IMR-90 (cell line): ENCODE measurements around the gene UGT1A3. TPM values are rescaled to one million over a fixed set of nuclear protein-coding genes. Genes with fewer than 3 reads are reported as not detected.

Experiments
- ATAC-seq: fragments of 200-7000 bp; cut with Tn5 transposase; 2 replicates; pipeline ENCODE4 v1.9.1; 2020; ENCODE audit warnings: low read depth, mild to moderate bottlenecking, moderate library complexity
- BruUV-seq: library from RNA; stranded (reverse); fragments of 400-500 nt; replicated peaks from 2 replicates; lab custom pipeline; 2021; lab: Mats Ljungman, UMichigan
- CTCF ChIA-PET: fragments of 300-600 bp; formaldehyde crosslinking; extraction: SDS; loops from one replicate; lab custom pipeline; 2021; ENCODE audit warnings: antibody characterized with exemption; lab: Yijun Ruan, JAX
- POLR2A ChIA-PET: fragments of 300-600 bp; sonication (Branson Sonifier 250); formaldehyde crosslinking; loops from one replicate; lab custom pipeline; 2022; ENCODE audit warnings: antibody characterized with exemption; ENCODE audit not compliant: unreplicated experiment; lab: Charles Lee
- DNase-seq: peaks from one replicate; pipeline ENCODE4 v3.0.0; 2013
- H2AFZ ChIP-seq: replicated peaks from 2 replicates; pipeline ENCODE3; 2013; ENCODE audit warnings: low read length, mild to moderate bottlenecking; ENCODE audit not compliant: poor library complexity
- H2AK5ac ChIP-seq: 2 replicates; pipeline ENCODE4 v1.6.1; 2013; ENCODE audit warnings: low read depth, low read length, inconsistent platforms
- H2AK9ac ChIP-seq: replicated peaks from 2 replicates; pipeline ENCODE3; 2013; ENCODE audit warnings: mild to moderate bottlenecking, low read depth, low read length, moderate library complexity; ENCODE audit not compliant: poor library complexity
- H2BK120ac ChIP-seq: 2 replicates; pipeline ENCODE4 v1.6.1; 2013; ENCODE audit warnings: low read depth, low read length, inconsistent platforms
- H2BK15ac ChIP-seq: 3 replicates; pipeline ENCODE4 v1.6.1; 2013; ENCODE audit warnings: low read depth, low read length, inconsistent platforms
- H2BK20ac ChIP-seq: 2 replicates; pipeline ENCODE4 v1.6.1; 2013; ENCODE audit warnings: low read depth, mild to moderate bottlenecking, inconsistent platforms, low read length, moderate library complexity
- H2BK5ac ChIP-seq: 2 replicates; pipeline ENCODE4 v1.6.1; 2013; ENCODE audit warnings: mild to moderate bottlenecking, low read depth, low read length, inconsistent platforms; ENCODE audit not compliant: poor library complexity, severe bottlenecking
- H3K14ac ChIP-seq: replicated peaks from 2 replicates; pipeline ENCODE4 v1.6.1; 2013; ENCODE audit warnings: low read depth, low read length, inconsistent platforms
- H3K18ac ChIP-seq: 2 replicates; pipeline ENCODE4 v1.6.1; 2013; ENCODE audit warnings: low read depth, low read length, control low read depth
- H3K23ac ChIP-seq: 2 replicates; pipeline ENCODE4 v1.6.1; 2013; ENCODE audit warnings: low read depth, low read length, inconsistent platforms
- H3K27ac ChIP-seq: 2 replicates; pipeline ENCODE4 v1.5.1; 2013; ENCODE audit warnings: mild to moderate bottlenecking, control low read depth, low read length; ENCODE audit not compliant: insufficient read depth
- H3K27me3 ChIP-seq: 2 replicates; pipeline ENCODE4 v1.6.1; 2013; ENCODE audit warnings: low read length; ENCODE audit not compliant: control insufficient read depth, insufficient read depth
- H3K36me3 ChIP-seq: 2 replicates; pipeline ENCODE4 v1.6.1; 2013; ENCODE audit warnings: low read length, mixed read lengths; ENCODE audit not compliant: control insufficient read depth, insufficient read depth
- H3K4ac ChIP-seq: 2 replicates; pipeline ENCODE4 v1.6.1; 2013; ENCODE audit warnings: low read depth, low read length, inconsistent platforms
- H3K4me1 ChIP-seq: 2 replicates; pipeline ENCODE4 v1.6.1; 2013; ENCODE audit warnings: low read length, mixed read lengths; ENCODE audit not compliant: control insufficient read depth, insufficient read depth
- H3K4me2 ChIP-seq: 2 replicates; pipeline ENCODE4 v1.6.1; 2013; ENCODE audit warnings: low read depth, mild to moderate bottlenecking, control low read depth, low read length, moderate library complexity
- H3K4me3 ChIP-seq: 2 replicates; pipeline ENCODE4 v1.5.1; 2013; ENCODE audit warnings: low read depth, mild to moderate bottlenecking, control low read depth, low read length, moderate library complexity; ENCODE audit not compliant: insufficient read depth
- H3K56ac ChIP-seq: 2 replicates; pipeline ENCODE4 v1.6.1; 2013; ENCODE audit warnings: low read length, inconsistent platforms; ENCODE audit not compliant: insufficient read depth; ENCODE audit errors: extremely low read depth
- H3K79me1 ChIP-seq, 2 experiments: 2 replicates each; pipeline ENCODE4 v1.6.1; 2013; ENCODE audit warnings: low read length in 2 of 2, inconsistent platforms in 1 of 2, low read depth in 1 of 2
- H3K9ac ChIP-seq: 2 replicates; pipeline ENCODE4 v1.6.1; 2013; ENCODE audit warnings: low read depth, low read length, control low read depth
- H3K9me1 ChIP-seq: 2 replicates; pipeline ENCODE4 v1.6.1; 2013; ENCODE audit warnings: low read length, inconsistent platforms; ENCODE audit not compliant: insufficient read depth
- H3K9me3 ChIP-seq: 2 replicates; pipeline ENCODE4 v1.6.1; 2013; ENCODE audit warnings: low read length; ENCODE audit not compliant: control insufficient read depth, insufficient read depth
- H4K20me1 ChIP-seq: 2 replicates; pipeline ENCODE4 v1.6.1; 2013; ENCODE audit warnings: low read length, inconsistent platforms; ENCODE audit not compliant: insufficient read depth
- H4K5ac ChIP-seq: 2 replicates; pipeline ENCODE4 v1.6.1; 2013; ENCODE audit warnings: mild to moderate bottlenecking, low read depth, low read length, control low read depth
- H4K8ac ChIP-seq, 2 experiments: 2 replicates each; pipeline ENCODE4 v1.6.1; 2013; ENCODE audit warnings: low read depth in 2 of 2, low read length in 2 of 2, control low read depth in 1 of 2, inconsistent platforms in 1 of 2
- H4K91ac ChIP-seq: 2 replicates; pipeline ENCODE4 v1.6.1; 2013; ENCODE audit warnings: low read depth, low read length, inconsistent platforms; ENCODE audit not compliant: insufficient read depth
- CEBPB ChIP-seq: IDR thresholded peaks from 2 replicates; pipeline ENCODE4 v1.6.1; 2012; ENCODE audit warnings: low read depth, low read length, improper control_type of control experiment
- WGBS, 2 experiments: methylation state at CpG; one replicate each; pipeline versions ENCODE4 v1.1.5 to v1.1.7; 2013; ENCODE audit warnings: missing lambda C conversion rate in 2 of 2; ENCODE audit not compliant: insufficient read length in 1 of 2; ENCODE audit errors: extremely low coverage in 2 of 2; 5-methylcytosine and 5-hydroxymethylcytosine counted together
- dilution Hi-C: fragments of 300-500 bp; cut with HindIII; formaldehyde crosslinking; loops from one replicate; pipeline ENCODE4 v1.14.3; 2018; ENCODE audit warnings: low sequenced_read_pairs; ENCODE audit not compliant: unreplicated experiment
- in situ Hi-C: fragments of 300-500 bp; cut with MboI; formaldehyde crosslinking; loops from 3 replicates; pipeline ENCODE4 v1.14.3; 2019; ENCODE audit warnings: low sequenced_read_pairs, inconsistent platforms, mixed read lengths
- intact Hi-C: fragments of 100-400 bp; cut with micrococcal nuclease; formaldehyde crosslinking; loops from 2 replicates; pipeline ENCODE4 v1.10.0; 2022
- polyA plus RNA-seq, 3 experiments: library from polyadenylated mRNA; depleted of rRNA; stranded (reverse); fragments of >200 nt; gene quantifications; 2 replicates each; pipeline ENCODE4 v1.2.3, GENCODE V29; 2012; ENCODE audit warnings: low replicate concordance in 1 of 3
- total RNA-seq: library from RNA; depleted of rRNA; stranded (reverse); fragments of >200 nt; gene quantifications from 2 replicates; pipeline ENCODE4 v1.2.3, GENCODE V29; 2012

UGT1A3 gene
- total and polyA plus RNA-seq, 2 of the 4 experiments (the other 2 are of a cell fraction): not detected

DNA sequence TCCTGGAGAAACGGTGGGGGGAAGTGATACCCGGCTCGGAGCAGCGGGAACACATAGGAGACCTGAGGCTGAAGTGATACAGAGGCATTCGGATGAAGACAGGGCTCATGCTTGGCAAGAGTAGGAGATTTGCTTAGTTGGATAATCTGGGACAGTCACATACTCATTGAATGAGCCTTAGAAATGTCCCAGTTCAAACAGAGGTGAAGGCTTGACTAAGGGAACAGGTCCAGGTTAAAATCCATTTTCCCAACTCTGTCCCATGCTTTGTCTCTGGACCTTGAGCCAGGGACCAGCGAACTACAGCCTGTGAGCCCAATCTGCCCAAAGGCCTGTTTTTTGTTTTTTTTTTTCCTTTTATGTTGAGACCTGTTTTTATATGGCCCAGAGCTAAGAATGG is 34.9 kb upstream of the UGT1A3 start:
- H2AK5ac ChIP-seq: no peak overlapping the region
- no peak overlapping the region for H4K91ac ChIP-seq
- H2AFZ ChIP-seq: no peak overlapping the region
- dilution Hi-C loops: no loop called here
- no peak overlapping the region for H2BK15ac ChIP-seq
- H4K20me1 ChIP-seq: no peaks in the 10 kb centered on the region
- H3K14ac ChIP-seq: no peak overlapping the region
- no peaks in the 10 kb centered on the region for H3K79me1 ChIP-seq
- no peak overlapping the region for H4K8ac ChIP-seq
- TF ChIP-seq CEBPB: no peak
- no peak overlapping the region for H3K18ac ChIP-seq
- peaks cover 2% of the 10 kb centered on the region for H3K27me3 ChIP-seq
- H2BK5ac ChIP-seq: no peak overlapping the region
- in situ Hi-C loops: no loop called here
- no TSS peak for BruUV-seq
- no peak overlapping the region for H3K56ac ChIP-seq
- intact Hi-C loops: no loop called here
- ATAC-seq (no peak), DNase-seq (no peak)
- no peak overlapping the region for H2AK9ac ChIP-seq
- H3K4me3 ChIP-seq: no peak overlapping the region
- H3K9ac ChIP-seq: no peak overlapping the region
- H2BK20ac ChIP-seq: no peak overlapping the region
- no peaks in the 10 kb centered on the region for H3K36me3 ChIP-seq
- CTCF ChIA-PET: no interaction called here
- H3K9me3 ChIP-seq: no peaks in the 10 kb centered on the region
- H3K4ac ChIP-seq: no peak overlapping the region
- H3K4me2 ChIP-seq: no peak overlapping the region
- no peaks in the 10 kb centered on the region for H3K4me1 ChIP-seq
- POLR2A ChIA-PET: no interaction called here
- H2BK120ac ChIP-seq: no peak overlapping the region
- no peak overlapping the region for H3K23ac ChIP-seq
- H3K9me1 ChIP-seq: no peaks in the 10 kb centered on the region
- WGBS, 2 experiments: 80% methylated on average over 1 of the region's 6 CpGs; no CpG with 5 or more reads in 1 of the 2 experiments
- no peak overlapping the region for H3K27ac ChIP-seq
- H4K5ac ChIP-seq: no peak overlapping the region
